Transverse colon (tissue), 4 donors: ENCODE data around the gene FAM120A.

Experiments
- CTCF ChIP-seq, 5 experiments: fragments of 200-600 bp in 3 of 5; fragments of 450-650 bp in 2 of 5; sonication (generic) in 3 of 5; IDR thresholded peaks; 1 replicate in 2 of 5; 2 replicates in 3 of 5; pipeline ENCODE4 v1.5.1; 2016 to 2017; ENCODE audit warnings: antibody characterized with exemption in 5 of 5, inconsistent platforms in 3 of 5, mild to moderate bottlenecking in 2 of 5, moderate library complexity in 1 of 5
- EP300 ChIP-seq: sonication (generic); formaldehyde crosslinking; IDR thresholded peaks from one replicate; pipeline ENCODE4 v1.6.1; 2017; ENCODE audit warnings: antibody characterized with exemption, low read depth
- POLR2A ChIP-seq: fragments of 450-650 bp; IDR thresholded peaks from one replicate; pipeline ENCODE4 v1.6.1; 2016; ENCODE audit warnings: antibody characterized with exemption, mild to moderate bottlenecking, moderate library complexity
- POLR2AphosphoS5 ChIP-seq, 3 donors: sonication (generic); formaldehyde crosslinking; IDR thresholded peaks; one replicate each; pipeline ENCODE4 v1.6.1; 2016; ENCODE audit warnings: antibody characterized with exemption in 3 of 3

DNA sequence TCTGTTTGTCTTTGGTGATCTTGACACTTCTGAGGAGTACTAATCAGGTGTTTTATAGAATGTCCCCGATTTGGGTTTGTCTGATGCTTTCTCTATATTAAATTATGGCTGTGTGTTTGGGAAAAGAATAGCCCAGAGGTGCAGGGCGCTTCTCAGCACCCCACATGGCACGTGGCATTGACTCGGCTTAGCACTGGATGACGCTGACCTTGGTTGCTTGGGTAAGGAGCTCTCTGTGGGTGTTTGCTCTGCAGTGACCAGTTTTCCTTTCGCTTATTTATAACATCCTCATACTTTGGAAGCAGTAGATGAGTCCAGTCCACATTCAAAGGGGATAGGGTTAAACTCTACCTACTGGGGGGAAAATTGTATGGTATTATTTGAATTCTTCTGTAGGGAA, 14.4 kb downstream of the FAM120A start:
- TF ChIP-seq CTCF (IDR thresholded peaks at IDR 0.05) (no peak), POLR2AphosphoS5 (IDR thresholded peaks at IDR 0.05) (no peak), POLR2A (no peak), EP300 (no peak)
